ENCODE results near the gene IFIT1B. TPM values are rescaled to one million over a fixed set of nuclear protein-coding genes. Genes with fewer than 3 reads are reported as not detected.

Gene IFIT1B
- total and polyA plus RNA-seq, 2 of the 8 experiments (the other 6 are each of a cell fraction or from before 2014, with no cell fraction given): not detected

GRCh38 chr10:89416465-89416864 is 38.6 kb downstream of the IFIT1B start:
- H4K5ac ChIP-seq (ENCODE audit: insufficient read length, low read depth, low read length): no peak overlapping the region
- no peaks in the 10 kb centered on the region for H3K79me2 ChIP-seq (ENCODE audit: control insufficient read depth in 1 of 2, insufficient read depth in 2 of 2, low read length in 2 of 2)
- peaks cover 0 to 20% (median 15%) of the 10 kb centered on the region in 4 experiments; a peak in 6 of 7 replicates for H3K27me3 ChIP-seq (replicated peaks in 1 of 4; ENCODE audit: control insufficient read depth in 3 of 4, extremely low read depth in 1 of 4, insufficient read depth in 3 of 4, low read length in 3 of 4)
- no peak overlapping the region for H4K91ac ChIP-seq (replicated peaks; ENCODE audit: insufficient read length, low read length)
- H3K23ac ChIP-seq (ENCODE audit: insufficient read length): no peak overlapping the region
- no peaks in the 10 kb centered on the region; a peak in 1 of 8 replicates for H3K36me3 ChIP-seq (ENCODE audit: control insufficient read depth in 2 of 4, insufficient read depth in 4 of 4, low read length in 3 of 4)
- no peaks in the 10 kb centered on the region for H4K20me1 ChIP-seq (replicated peaks in 1 of 2; ENCODE audit: control insufficient read depth in 1 of 2, insufficient read depth in 2 of 2, low read length in 2 of 2)
- H2BK15ac ChIP-seq (ENCODE audit: low read length): no peak overlapping the region
- no peak overlapping the region for H2AK5ac ChIP-seq (ENCODE audit: low read depth, low read length)
- peaks cover 6% of the 10 kb centered on the region; the same call in 1 of the 2 replicates for H3K23me2 ChIP-seq (ENCODE audit: low read depth, low read length)
- WGBS, 2 experiments (ENCODE audit: extremely low coverage in 1 of 2, insufficient coverage in 1 of 2, insufficient read length in 1 of 2, insufficient replicate concordance in 2 of 2, low coverage in 1 of 2, low lambda C conversion rate in 2 of 2, missing lambda C conversion rate in 1 of 2): 88% methylated on average over 1 of the region's 1 CpG; no CpG with 5 or more reads in 1 of the 2 experiments
- H2BK12ac ChIP-seq (ENCODE audit: low read depth, low read length): no peak overlapping the region
- H3K4me3 ChIP-seq (ENCODE audit: extremely low read depth in 1 of 4, insufficient read depth in 2 of 4, low read depth in 3 of 4, low read length in 4 of 4): no peak overlapping the region
- peaks cover 0 to 10% (median 3%) of the 10 kb centered on the region in 4 experiments; a peak in 6 of 7 replicates for H3K4me1 ChIP-seq (replicated peaks in 1 of 4; ENCODE audit: control insufficient read depth in 3 of 4, insufficient read depth in 4 of 4, low read length in 3 of 4)
- no peaks in the 10 kb centered on the region for H3K79me1 ChIP-seq (ENCODE audit: low read depth, low read length)
- no peak overlapping the region for H2AFZ ChIP-seq (ENCODE audit: low read length)
- no peak overlapping the region for H3K4ac ChIP-seq (replicated peaks; ENCODE audit: insufficient read length, low read depth, low read length)
- no peak overlapping the region for H3K9ac ChIP-seq (replicated peaks in 1 of 4; ENCODE audit: extremely low read depth in 1 of 4, low read depth in 3 of 4, low read length in 3 of 4)
- POLR2A ChIA-PET (ENCODE audit: partially characterized antibody): no interaction called here
- H3K9me3 ChIP-seq (ENCODE audit: insufficient read depth in 2 of 2, low read depth in 1 of 2, low read length in 1 of 2): no peaks in the 10 kb centered on the region
- H3K18ac ChIP-seq (ENCODE audit: extremely low read depth, low read length): no peak overlapping the region
- FAIRE-seq: no peak
- DNase-seq (ENCODE audit: low read depth in 1 of 2, low spot score in 2 of 2): no peak
- no peak overlapping the region for H3K27ac ChIP-seq (ENCODE audit: low read depth, low read length)
- H2BK5ac ChIP-seq (ENCODE audit: low read depth, low read length): no peak overlapping the region
- H2BK120ac ChIP-seq (replicated peaks; ENCODE audit: low read depth, low read length): no peak overlapping the region
- no peak overlapping the region for H3K14ac ChIP-seq (ENCODE audit: insufficient read length)
- no peak overlapping the region for H4K8ac ChIP-seq (ENCODE audit: extremely low read depth, insufficient read depth, low read length)
- no peak overlapping the region for H3K56ac ChIP-seq (replicated peaks; ENCODE audit: insufficient read length, low read depth, low read length)
- no peak overlapping the region for H3K4me2 ChIP-seq (ENCODE audit: insufficient read depth in 1 of 2, low read depth in 2 of 2, low read length in 2 of 2)
- CTCF ChIA-PET (ENCODE audit: partially characterized antibody): interaction anchor here (1.3 to 2.7 kb wide), 3 partner anchors 10 to 151 kb away, joined by 4 to 13 read pairs (median 11); no protein-coding TSS in a partner anchor
- H2BK20ac ChIP-seq (ENCODE audit: low read length): no peak overlapping the region

All from H1 (cell line).